ACC112 (cell line): Measurements from ENCODE around the gene EHD3.

Source experiments
- H2AFZ ChIP-seq: fragments of 200-600 bp; sonication (generic); one replicate; pipeline ENCODE4 v1.6.0; 2017; ENCODE audit warnings: antibody characterized with exemption, low read length; ENCODE audit not compliant: unreplicated experiment
- H3K27ac ChIP-seq: fragments of 200-600 bp; sonication (generic); 2 replicates; pipeline ENCODE4 v1.5.1; 2014; ENCODE audit warnings: low read depth, mild to moderate bottlenecking, antibody characterized with exemption, low read length, moderate library complexity
- H3K27me3 ChIP-seq: fragments of 200-600 bp; sonication (generic); 2 replicates; pipeline ENCODE4 v1.6.1; 2014; ENCODE audit warnings: mild to moderate bottlenecking, antibody characterized with exemption, low read length, moderate library complexity, mixed read lengths; ENCODE audit not compliant: insufficient read depth
- H3K36me3 ChIP-seq: fragments of 200-600 bp; sonication (generic); 2 replicates; pipeline ENCODE4 v1.6.1; 2016; ENCODE audit warnings: mild to moderate bottlenecking, antibody characterized with exemption, low read length, moderate library complexity, mixed read lengths; ENCODE audit not compliant: insufficient read depth
- H3K4me1 ChIP-seq: fragments of 200-600 bp; sonication (generic); one replicate; pipeline ENCODE4 v1.6.1; 2016; ENCODE audit warnings: low read length, mixed read lengths; ENCODE audit not compliant: insufficient read depth, unreplicated experiment, control insufficient read depth
- H3K4me3 ChIP-seq: fragments of 200-600 bp; sonication (generic); 2 replicates; pipeline ENCODE4 v1.5.1; 2014; ENCODE audit warnings: mild to moderate bottlenecking, low read depth, low read length
- H3K79me2 ChIP-seq: fragments of 200-600 bp; sonication (generic); one replicate; pipeline ENCODE4 v1.6.0; 2016; ENCODE audit warnings: low read length; ENCODE audit not compliant: control insufficient read depth, unreplicated experiment, insufficient read depth

EHD3 gene

DNA sequence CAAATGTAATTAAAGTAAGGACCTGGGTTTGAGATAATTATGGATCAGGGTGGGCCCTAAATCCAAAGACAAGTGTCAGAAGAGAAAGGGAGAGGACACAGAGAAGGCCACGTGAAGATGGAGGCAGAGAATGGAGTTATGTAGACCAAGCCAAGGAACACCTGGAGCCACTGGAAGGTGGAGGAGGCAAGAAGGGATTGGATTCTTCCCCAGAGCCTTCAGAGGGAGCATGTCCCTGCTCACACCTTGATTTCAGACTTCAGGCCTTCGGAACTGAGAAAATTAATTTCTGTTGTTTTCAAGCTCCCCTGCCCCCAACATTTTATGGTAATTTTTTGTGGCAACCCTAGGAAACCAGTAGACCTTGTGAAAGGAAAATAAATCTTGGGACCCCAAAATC lies 36.3 kb upstream of the EHD3 start:
- Histone ChIP-seq H3K4me3 (no peak overlapping the region), H3K4me1 (no peaks in the 10 kb centered on the region), H3K36me3 (no peaks in the 10 kb centered on the region), H3K27me3 (peaks cover 9% of the 10 kb centered on the region), H2AFZ (no peak overlapping the region), H3K79me2 (no peaks in the 10 kb centered on the region), H3K27ac (no peak overlapping the region)

DNA sequence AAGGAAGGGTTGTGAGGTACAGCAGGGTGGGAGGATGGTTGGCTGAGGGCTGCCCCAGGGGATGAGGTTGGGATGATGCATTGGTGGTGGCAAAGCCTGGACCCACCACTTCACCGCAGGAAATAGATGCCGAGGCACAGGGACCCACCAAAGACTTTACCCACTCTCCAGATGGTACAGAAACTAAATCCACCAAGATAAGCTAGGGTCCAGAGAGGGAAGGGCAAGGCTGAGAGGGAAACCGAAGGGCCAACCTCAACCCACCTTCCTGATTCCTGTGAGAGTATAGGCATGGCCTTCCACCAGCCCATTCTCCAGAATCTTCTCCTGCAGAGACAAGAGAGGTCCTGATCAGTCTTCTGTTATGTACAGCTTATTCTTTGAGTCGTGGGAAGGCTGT lies 34.7 kb upstream of the EHD3 start:
- Histone ChIP-seq H3K36me3 (no peaks in the 10 kb centered on the region), H3K4me3 (no peak overlapping the region), H3K27me3 (peaks cover 7% of the 10 kb centered on the region), H3K79me2 (no peaks in the 10 kb centered on the region), H3K27ac (no peak overlapping the region), H2AFZ (no peak overlapping the region), H3K4me1 (no peaks in the 10 kb centered on the region)

DNA sequence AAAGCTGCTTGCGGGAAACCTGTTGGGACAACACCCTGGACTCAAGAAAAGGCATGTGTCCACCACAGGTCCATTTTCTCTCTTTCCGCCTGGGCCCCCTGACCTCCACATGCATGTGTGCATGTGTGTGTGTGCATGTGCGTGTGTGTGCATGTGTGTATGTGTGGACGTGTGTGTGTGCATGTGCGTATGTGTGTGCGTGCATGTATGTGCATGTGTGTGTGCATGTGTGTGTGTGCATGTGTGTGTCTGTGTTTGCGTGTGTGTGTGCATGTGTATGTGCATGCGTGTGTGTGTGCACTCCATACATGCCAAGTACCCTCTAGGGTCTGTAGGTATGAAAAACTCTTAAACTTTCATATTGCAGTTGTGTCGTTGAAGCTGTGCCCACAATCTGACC lies 33.0 kb upstream of the EHD3 start:
- Histone ChIP-seq H2AFZ (no peak overlapping the region), H3K27ac (no peak overlapping the region), H3K79me2 (no peaks in the 10 kb centered on the region), H3K27me3 (peaks cover 6% of the 10 kb centered on the region; the same call in 1 of the 2 replicates), H3K4me3 (no peak overlapping the region), H3K36me3 (no peaks in the 10 kb centered on the region), H3K4me1 (no peaks in the 10 kb centered on the region)

- Histone ChIP-seq H3K27ac (no peak overlapping the region), H3K4me1 (no peaks in the 10 kb centered on the region)
These were observed 31.9 kb upstream of the EHD3 start for GRCh38 chr2:31202041-31202440.

GRCh38 chr2:31202833-31203232 lies 31.1 kb upstream of the EHD3 start:
- Histone ChIP-seq H2AFZ (no peak overlapping the region), H3K4me3 (no peak overlapping the region), H3K27me3 (peaks cover 3% of the 10 kb centered on the region; the same call in 1 of the 2 replicates), H3K4me1 (no peaks in the 10 kb centered on the region), H3K79me2 (no peaks in the 10 kb centered on the region), H3K27ac (no peak overlapping the region), H3K36me3 (no peaks in the 10 kb centered on the region)

More at GRCh38 chr2:31202041-31202440, 31.9 kb upstream of the EHD3 start:
- Histone ChIP-seq H3K27me3 (peaks cover 3% of the 10 kb centered on the region; the same call in 1 of the 2 replicates), H3K4me3 (no peak overlapping the region), H3K36me3 (no peaks in the 10 kb centered on the region), H3K79me2 (no peaks in the 10 kb centered on the region), H2AFZ (no peak overlapping the region)

GRCh38 chr2:31203916-31204315 lies 30.0 kb upstream of the EHD3 start:
- no peak overlapping the region for H3K4me3 ChIP-seq
- H3K27ac ChIP-seq, result no peak overlapping the region
- no peaks in the 10 kb centered on the region for H3K79me2 ChIP-seq
- peaks cover 3% of the 10 kb centered on the region; the same call in 1 of the 2 replicates for H3K27me3 ChIP-seq
- H3K4me1 ChIP-seq, result no peaks in the 10 kb centered on the region
- no peak overlapping the region for H2AFZ ChIP-seq
- no peaks in the 10 kb centered on the region for H3K36me3 ChIP-seq

- no peaks in the 10 kb centered on the region for H3K36me3 ChIP-seq
- no peak overlapping the region for H3K4me3 ChIP-seq
- H2AFZ ChIP-seq, result no peak overlapping the region
- no peak overlapping the region for H3K27ac ChIP-seq
- H3K27me3 ChIP-seq, result peaks cover 3% of the 10 kb centered on the region; the same call in 1 of the 2 replicates
- H3K4me1 ChIP-seq, result no peaks in the 10 kb centered on the region
- H3K79me2 ChIP-seq, result no peaks in the 10 kb centered on the region
These were observed 29.2 kb upstream of the EHD3 start for GRCh38 chr2:31204783-31205182.

GRCh38 chr2:31205186-31205585 lies 28.8 kb upstream of the EHD3 start:
- Histone ChIP-seq H3K36me3 (no peaks in the 10 kb centered on the region), H3K27ac (no peak overlapping the region), H3K4me1 (no peaks in the 10 kb centered on the region), H3K27me3 (peaks cover 3% of the 10 kb centered on the region; the same call in 1 of the 2 replicates), H3K4me3 (no peak overlapping the region), H3K79me2 (no peaks in the 10 kb centered on the region), H2AFZ (no peak overlapping the region)

- H3K27me3 ChIP-seq, result peaks cover 3% of the 10 kb centered on the region; the same call in 1 of the 2 replicates
- H2AFZ ChIP-seq, result no peak overlapping the region
- no peak overlapping the region for H3K27ac ChIP-seq
- no peaks in the 10 kb centered on the region for H3K36me3 ChIP-seq
- H3K4me3 ChIP-seq, result no peak overlapping the region
- H3K79me2 ChIP-seq, result no peaks in the 10 kb centered on the region
- H3K4me1 ChIP-seq, result no peaks in the 10 kb centered on the region
These were observed 28.3 kb upstream of the EHD3 start for GRCh38 chr2:31205613-31206012.

GRCh38 chr2:31207790-31208189 lies 26.2 kb upstream of the EHD3 start:
- Histone ChIP-seq H3K27me3 (no peaks in the 10 kb centered on the region; the same call in 1 of the 2 replicates), H2AFZ (no peak overlapping the region), H3K79me2 (no peaks in the 10 kb centered on the region), H3K27ac (no peak overlapping the region), H3K36me3 (no peaks in the 10 kb centered on the region), H3K4me1 (no peaks in the 10 kb centered on the region), H3K4me3 (no peak overlapping the region)

GRCh38 chr2:31208240-31208639 lies 25.7 kb upstream of the EHD3 start:
- H3K27ac ChIP-seq, result no peak overlapping the region

More at GRCh38 chr2:31208240-31208639, 25.7 kb upstream of the EHD3 start:
- H3K4me3 ChIP-seq, result no peak overlapping the region
- no peaks in the 10 kb centered on the region for H3K79me2 ChIP-seq
- no peaks in the 10 kb centered on the region for H3K4me1 ChIP-seq
- H3K27me3 ChIP-seq, result no peaks in the 10 kb centered on the region; the same call in none of the 2 replicates
- H2AFZ ChIP-seq, result no peak overlapping the region
- no peaks in the 10 kb centered on the region for H3K36me3 ChIP-seq
